Hematopoietic multipotent progenitor cell (in vitro differentiated cells): ENCODE measurements around the gene TCIRG1. TPM values are rescaled to one million over a fixed set of nuclear protein-coding genes. Genes with fewer than 3 reads are reported as not detected.

Experiments
- DNase-seq, 3 donors: peaks; one replicate each; pipeline ENCODE4 v3.0.0-alpha.2; 2011 to 2015; ENCODE audit warnings: low read depth in 2 of 3, low spot score in 2 of 3
- total RNA-seq: library from RNA; depleted of rRNA; stranded (reverse); fragments of >200 nt; gene quantifications from one replicate; pipeline ENCODE4 v1.2.3, GENCODE V29; 2012

The TCIRG1 gene
- total RNA-seq, 1 donor, result 99.9 TPM

- no peak for DNase-seq
Measured at GRCh38 chr11:68035266-68035876, 3.5 kb upstream of the TCIRG1 start.

- no peak for DNase-seq
Measured at GRCh38 chr11:68036141-68036716, 2.6 kb upstream of the TCIRG1 start.

DNA sequence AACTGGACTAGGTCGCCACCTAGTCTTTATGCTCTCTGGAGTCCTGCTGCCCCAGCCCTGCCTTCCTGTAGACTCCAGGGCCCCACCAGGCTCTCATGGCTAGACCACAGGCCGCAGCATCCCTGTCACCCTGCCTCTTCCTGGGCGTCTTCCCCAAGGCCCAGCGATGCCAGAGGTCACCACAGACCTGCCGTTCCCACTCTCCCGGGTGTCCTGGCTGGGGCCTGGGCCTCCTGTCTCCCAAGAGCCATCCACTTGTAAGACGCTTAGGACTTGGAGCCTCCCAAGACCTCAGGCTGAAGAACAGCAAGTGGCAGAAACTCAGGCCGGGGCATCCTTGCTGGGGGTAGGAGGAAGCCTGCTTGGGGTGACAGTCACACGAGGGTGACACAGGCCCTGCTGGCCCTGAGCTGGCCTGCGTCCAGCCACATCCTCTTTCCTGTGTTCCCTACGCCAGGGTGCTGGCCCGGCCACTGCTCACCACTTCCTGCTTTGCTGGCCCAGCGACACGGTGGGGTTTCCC, 2.0 kb upstream of the TCIRG1 start:
- peak in 2 of 3 donors; percentile 46 to 67 for DNase-seq

GRCh38 chr11:68037411-68038225, 1.2 kb upstream of the TCIRG1 start:
- DNase-seq, result peak in 2 of 3 donors; percentile 22 to 60

DNA sequence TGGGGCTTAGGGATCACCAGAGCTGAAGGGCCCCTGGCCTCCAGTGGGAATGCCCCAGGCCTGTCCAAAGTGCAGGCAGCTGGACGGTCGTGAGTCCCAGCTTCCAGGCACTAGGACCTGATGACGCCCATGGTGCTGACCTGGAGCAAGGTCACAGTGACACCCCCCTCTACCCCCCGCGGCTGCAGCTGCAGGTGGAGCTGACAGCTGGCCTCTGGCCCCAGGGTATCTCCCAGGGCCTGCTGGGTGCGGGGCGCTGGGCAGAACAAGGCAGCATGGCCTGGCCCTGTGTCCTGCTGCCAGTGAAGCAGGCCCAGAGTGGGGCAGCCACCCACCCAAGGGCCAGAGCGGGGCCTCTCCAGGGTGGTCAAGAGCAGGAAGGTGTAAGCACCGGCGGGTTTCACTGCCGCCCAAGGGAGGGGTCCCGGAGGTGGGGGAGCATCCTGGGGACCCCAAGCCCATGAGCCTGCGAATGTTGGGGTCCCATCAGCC, 553 bp upstream of the TCIRG1 start:
- no peak for DNase-seq

GRCh38 chr11:68039526-68040086, 781 bp downstream of the TCIRG1 start:
- DNase-seq, result peak in 1 of 3 donors; percentile 5

GRCh38 chr11:68040101-68040956, 1.5 kb downstream of the TCIRG1 start:
- peak in 2 of 3 donors; percentile 56 to 72 for DNase-seq

- DNase-seq, result no peak
Measured at GRCh38 chr11:68040957-68041591, 2.2 kb downstream of the TCIRG1 start.

GRCh38 chr11:68041617-68042218, 2.9 kb downstream of the TCIRG1 start:
- DNase-seq, result no peak

DNA sequence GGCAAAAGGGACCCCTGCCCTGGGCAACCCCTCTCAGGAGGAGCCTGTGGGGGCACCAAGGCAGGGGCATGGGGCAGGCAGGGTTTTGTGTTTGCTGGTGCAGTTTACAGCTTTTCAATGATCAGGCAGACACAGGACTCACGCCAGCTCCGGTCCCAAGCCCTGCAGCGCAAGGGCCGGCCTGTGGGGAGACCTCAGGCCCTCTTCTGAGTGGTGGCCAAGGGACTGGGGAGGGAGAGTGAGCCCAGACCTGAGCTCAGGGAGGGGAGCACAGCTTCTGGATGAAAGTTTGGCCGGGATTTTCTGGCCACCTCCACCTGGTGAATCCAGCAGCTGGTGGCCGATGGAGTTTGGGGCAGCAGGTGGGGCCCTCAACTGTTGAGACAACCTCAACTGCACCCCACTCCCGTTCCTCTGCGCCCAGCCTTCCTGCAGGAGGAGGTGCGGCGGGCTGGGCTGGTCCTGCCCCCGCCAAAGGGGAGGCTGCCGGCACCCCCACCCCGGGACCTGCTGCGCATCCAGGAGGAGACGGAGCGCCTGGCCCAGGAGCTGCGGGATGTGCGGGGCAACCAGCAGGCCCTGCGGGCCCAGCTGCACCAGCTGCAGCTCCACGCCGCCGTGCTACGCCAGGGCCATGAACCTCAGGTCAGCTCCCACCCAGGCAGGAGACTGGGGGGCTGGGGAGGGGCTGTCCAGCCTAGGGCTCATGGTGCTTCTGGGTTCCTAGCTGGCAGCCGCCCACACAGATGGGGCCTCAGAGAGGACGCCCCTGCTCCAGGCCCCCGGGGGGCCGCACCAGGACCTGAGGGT, 3.6 kb downstream of the TCIRG1 start:
- no peak for DNase-seq

DNA sequence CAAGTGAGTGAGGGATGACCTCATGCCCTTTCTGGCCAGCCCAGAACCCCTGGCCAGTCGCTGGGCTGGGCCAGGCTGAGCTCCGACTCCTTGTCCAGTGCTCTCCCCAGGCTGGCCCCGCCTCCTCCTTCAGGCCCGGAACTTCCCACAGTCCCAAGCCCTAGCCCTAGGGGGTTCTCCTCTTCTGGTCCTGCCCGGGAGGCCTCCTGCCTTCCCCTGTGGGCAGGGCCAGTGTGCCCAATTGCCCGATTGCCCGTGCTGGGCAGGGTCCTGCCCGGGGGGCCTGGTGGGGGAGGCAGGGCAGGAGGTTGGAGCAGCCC, 4.2 kb downstream of the TCIRG1 start:
- DNase-seq, result no peak

DNA sequence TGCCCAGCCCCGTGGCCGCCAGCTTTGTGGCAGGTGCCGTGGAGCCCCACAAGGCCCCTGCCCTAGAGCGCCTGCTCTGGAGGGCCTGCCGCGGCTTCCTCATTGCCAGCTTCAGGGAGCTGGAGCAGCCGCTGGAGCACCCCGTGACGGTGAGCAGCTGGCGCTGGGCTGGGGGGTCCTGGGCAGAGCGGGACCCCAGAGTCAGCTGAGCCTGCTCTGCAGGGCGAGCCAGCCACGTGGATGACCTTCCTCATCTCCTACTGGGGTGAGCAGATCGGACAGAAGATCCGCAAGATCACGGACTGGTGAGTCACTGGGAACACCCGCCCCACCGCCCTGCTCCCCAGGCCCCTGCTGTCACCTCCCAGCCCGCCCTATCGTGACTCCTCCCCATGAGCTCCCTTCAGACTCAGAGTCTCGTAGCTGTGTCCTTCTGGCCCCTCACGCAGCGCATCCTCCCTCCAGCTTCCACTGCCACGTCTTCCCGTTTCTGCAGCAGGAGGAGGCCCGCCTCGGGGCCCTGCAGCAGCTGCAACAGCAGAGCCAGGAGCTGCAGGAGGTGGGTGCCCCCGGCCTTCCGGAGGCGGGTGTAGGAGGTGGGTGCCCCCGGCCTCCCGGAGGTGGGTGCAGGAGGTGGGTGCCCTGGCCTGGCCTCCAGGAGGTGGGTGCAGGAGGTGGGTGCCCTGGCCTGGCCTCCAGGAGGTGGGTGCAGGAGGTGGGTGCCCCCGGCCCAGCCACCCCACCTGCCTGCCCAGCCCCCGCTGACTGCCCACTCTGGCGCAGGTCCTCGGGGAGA, 4.7 kb downstream of the TCIRG1 start:
- DNase-seq, result no peak

GRCh38 chr11:68044145-68044813, 5.5 kb downstream of the TCIRG1 start:
- no peak for DNase-seq

DNA sequence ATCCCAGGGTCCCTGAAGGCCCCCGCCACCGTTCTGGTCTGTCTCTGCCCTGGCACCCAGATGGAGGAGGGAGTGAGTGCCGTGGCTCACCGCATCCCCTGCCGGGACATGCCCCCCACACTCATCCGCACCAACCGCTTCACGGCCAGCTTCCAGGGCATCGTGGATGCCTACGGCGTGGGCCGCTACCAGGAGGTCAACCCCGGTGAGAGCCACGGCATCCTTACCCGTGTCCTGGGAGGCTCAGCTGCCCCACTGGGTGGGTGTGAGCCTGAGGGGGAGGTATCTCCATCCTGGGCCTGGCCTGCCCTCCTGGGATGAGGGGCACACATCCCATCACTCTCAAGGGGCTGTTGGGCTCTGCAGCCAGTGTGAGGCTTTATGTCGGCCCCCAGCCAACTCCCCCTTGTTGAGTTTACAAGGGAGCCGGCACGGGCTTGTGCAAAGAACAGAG, 6.1 kb downstream of the TCIRG1 start:
- no peak for DNase-seq

DNA sequence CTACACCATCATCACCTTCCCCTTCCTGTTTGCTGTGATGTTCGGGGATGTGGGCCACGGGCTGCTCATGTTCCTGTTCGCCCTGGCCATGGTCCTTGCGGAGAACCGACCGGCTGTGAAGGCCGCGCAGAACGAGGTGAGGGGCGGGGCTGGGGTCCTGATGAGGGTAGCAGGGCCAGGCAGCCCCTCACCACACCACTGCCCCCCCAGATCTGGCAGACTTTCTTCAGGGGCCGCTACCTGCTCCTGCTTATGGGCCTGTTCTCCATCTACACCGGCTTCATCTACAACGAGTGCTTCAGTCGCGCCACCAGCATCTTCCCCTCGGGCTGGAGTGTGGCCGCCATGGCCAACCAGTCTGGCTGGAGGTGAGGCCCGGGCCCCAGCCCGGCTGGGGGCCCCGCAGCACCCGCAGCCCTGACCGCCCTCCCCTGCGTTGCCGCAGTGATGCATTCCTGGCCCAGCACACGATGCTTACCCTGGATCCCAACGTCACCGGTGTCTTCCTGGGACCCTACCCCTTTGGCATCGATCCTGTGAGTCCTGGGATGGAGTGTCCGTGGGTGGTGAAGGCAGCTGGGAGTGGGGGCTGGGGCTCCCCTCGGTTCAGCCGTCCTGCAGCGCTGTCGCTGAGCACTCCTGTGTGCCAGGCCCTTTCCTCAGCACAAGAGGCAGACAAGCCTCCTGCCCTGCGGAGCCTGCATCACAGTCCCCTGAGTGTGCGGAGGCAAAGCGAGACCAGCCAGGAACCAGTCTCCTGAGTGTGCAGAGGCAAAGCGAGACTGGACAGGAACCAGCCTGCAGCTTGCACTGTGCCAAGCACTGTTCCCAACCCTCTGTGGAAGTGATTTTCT, 8.8 kb downstream of the TCIRG1 start:
- no peak for DNase-seq
